HG03521 (cell line): ENCODE results near the gene GNG3.

Source experiments
- ATAC-seq: cut with Tn5 transposase; IDR thresholded peaks from one replicate; pipeline ENCODE4 v1.9.1; 2021; ENCODE audit warnings: mild to moderate bottlenecking, moderate library complexity; ENCODE audit not compliant: unreplicated experiment

GNG3 gene

DNA sequence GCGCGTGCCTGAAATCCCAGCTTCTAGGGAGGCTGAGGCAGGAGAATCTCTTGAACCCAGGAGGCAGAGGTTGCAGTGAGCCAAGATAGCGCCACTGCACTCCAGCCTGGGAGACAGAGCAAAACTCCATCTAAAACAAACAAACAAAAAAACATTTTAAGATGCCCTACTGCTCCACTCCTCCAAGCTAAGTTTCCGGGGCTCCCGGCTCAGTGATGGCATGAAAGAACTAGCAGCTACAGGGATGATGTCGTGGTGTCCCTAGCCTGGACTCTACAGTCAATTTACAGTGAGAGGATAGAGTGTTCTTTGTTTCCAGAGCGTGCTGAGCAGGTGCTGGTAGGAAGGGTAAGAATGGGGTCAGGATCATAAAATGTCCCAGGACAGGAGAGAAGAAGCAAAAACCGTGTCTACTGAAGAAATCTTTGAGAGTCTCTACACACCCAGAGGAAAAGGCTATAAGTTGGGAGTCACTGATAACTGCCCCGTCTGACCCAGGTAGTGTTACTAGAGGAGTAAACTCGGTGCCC, 47.7 kb downstream of the GNG3 start:
- no peak for ATAC-seq

GRCh38 chr11:62757846-62758788, 50.6 kb downstream of the GNG3 start:
- no peak for ATAC-seq
